Keratinocyte (primary cell): ENCODE measurements around the gene GGNBP2. TPM values are rescaled to one million over a fixed set of nuclear protein-coding genes. Genes with fewer than 3 reads are reported as not detected.

Experiments
- DNase-seq: peaks from one replicate; pipeline ENCODE4 v3.0.0-alpha.2; 2011; ENCODE audit warnings: low read depth, missing footprints, low spot score
- FAIRE-seq: peaks from 2 replicates; lab custom pipeline; 2011; peaks lifted over from hg19 to GRCh38; lab: Jason Lieb, UNC
- H2AFZ ChIP-seq: 2 replicates; pipeline ENCODE4 v1.6.0; 2012; ENCODE audit warnings: low read length, control low read depth, inconsistent platforms; ENCODE audit not compliant: control insufficient read depth
- H3K27ac ChIP-seq: 2 replicates; pipeline ENCODE4 v1.5.1; 2011; ENCODE audit warnings: low read length; ENCODE audit not compliant: control insufficient read depth, insufficient read depth
- H3K27me3 ChIP-seq: 3 replicates; pipeline ENCODE4 v1.6.0; 2011; ENCODE audit warnings: low read length; ENCODE audit not compliant: control insufficient read depth, insufficient read depth; ENCODE audit errors: extremely low read depth
- H3K36me3 ChIP-seq, 2 experiments: 2 replicates in 1 of 2; 3 replicates in 1 of 2; pipeline ENCODE4 v1.5.1; 2011; ENCODE audit warnings: low read length in 2 of 2, mild to moderate bottlenecking in 1 of 2; ENCODE audit not compliant: control insufficient read depth in 2 of 2, insufficient read depth in 2 of 2; ENCODE audit errors: extremely low read depth in 1 of 2
- H3K4me1 ChIP-seq: 3 replicates; pipeline ENCODE4 v1.5.1; 2011; ENCODE audit warnings: low read length; ENCODE audit not compliant: control insufficient read depth, insufficient read depth; ENCODE audit errors: extremely low read depth
- H3K4me2 ChIP-seq: 3 replicates; pipeline ENCODE4 v1.6.0; 2011; ENCODE audit warnings: low read depth, low read length; ENCODE audit not compliant: control insufficient read depth, insufficient read depth; ENCODE audit errors: extremely low read depth
- H3K4me3 ChIP-seq, 3 experiments: fragments of 200-600 bp in 1 of 3; sonication (generic) in 1 of 3; 2 replicates in 2 of 3; 3 replicates in 1 of 3; pipeline ENCODE4 v1.5.1; 2011 to 2016; ENCODE audit warnings: low read length in 3 of 3, mild to moderate bottlenecking in 3 of 3, control low read depth in 2 of 3, inconsistent platforms in 1 of 3, low read depth in 1 of 3, mixed read lengths in 1 of 3, mixed run types in 1 of 3, moderate library complexity in 1 of 3; ENCODE audit not compliant: control insufficient read depth in 2 of 3, insufficient read depth in 2 of 3; ENCODE audit errors: extremely low read depth in 1 of 3
- H3K79me2 ChIP-seq: 2 replicates; pipeline ENCODE4 v1.6.0; 2012; ENCODE audit warnings: low read length; ENCODE audit not compliant: control insufficient read depth, insufficient read depth
- H3K9ac ChIP-seq: 3 replicates; pipeline ENCODE4 v1.6.0; 2011; ENCODE audit warnings: low read length; ENCODE audit not compliant: control insufficient read depth, insufficient read depth; ENCODE audit errors: extremely low read depth
- H3K9me1 ChIP-seq: 3 replicates; pipeline ENCODE4 v1.6.0; 2011; ENCODE audit warnings: low read length; ENCODE audit not compliant: control insufficient read depth, insufficient read depth; ENCODE audit errors: extremely low read depth
- H3K9me3 ChIP-seq: 2 replicates; pipeline ENCODE4 v1.5.1; 2012; ENCODE audit warnings: low read depth, low read length; ENCODE audit not compliant: control insufficient read depth
- H4K20me1 ChIP-seq: 3 replicates; pipeline ENCODE4 v1.6.0; 2011; ENCODE audit warnings: low read length; ENCODE audit not compliant: control insufficient read depth, insufficient read depth; ENCODE audit errors: extremely low read depth
- CTCF ChIP-seq, 3 experiments: IDR thresholded peaks in 1 of 3; conservative IDR thresholded peaks in 1 of 3; optimal IDR thresholded peaks in 1 of 3; 2 replicates in 2 of 3; 3 replicates in 1 of 3; pipeline versions ENCODE3 to v1.5.1; 2011; ENCODE audit warnings: low read length in 3 of 3, mild to moderate bottlenecking in 3 of 3, moderate library complexity in 2 of 3, control low read depth in 1 of 3, inconsistent platforms in 1 of 3; ENCODE audit not compliant: insufficient read depth in 2 of 3; ENCODE audit errors: extremely low read depth in 1 of 3
- EZH2 ChIP-seq: IDR thresholded peaks from one replicate; pipeline ENCODE4 v1.6.1; 2012; ENCODE audit warnings: inconsistent platforms, mild to moderate bottlenecking, low read length, moderate library complexity
- dilution Hi-C: fragments of 300-500 bp; cut with MboI; formaldehyde crosslinking; loops from one replicate; pipeline ENCODE4 v1.7.0; 2020; ENCODE audit warnings: low sequenced_read_pairs; ENCODE audit not compliant: extremely low pct_ligation_motif_present
- polyA plus RNA-seq, 5 experiments: library from polyadenylated mRNA; depleted of rRNA in 3 of 5; stranded (reverse) in 3 of 5; stranded (forward) in 1 of 5; unstranded in 1 of 5; fragments of >200 nt; gene quantifications; 1 replicate in 1 of 5; 2 replicates in 3 of 5; 3 replicates in 1 of 5; pipeline versions ENCODE4 v1.2.1 to v1.2.3, GENCODE V29; 2011 to 2012; ENCODE audit warnings: missing spikeins in 2 of 5, low read depth in 1 of 5, low replicate concordance in 1 of 5

The GGNBP2 gene
- polyA plus RNA-seq, 1 donor (not counting 4 experiments of a cell fraction or from before 2014, with no cell fraction given): 95.5 TPM

- TF ChIP-seq CTCF (optimal IDR thresholded peaks at IDR 0.05 in 1 of 3, IDR thresholded peaks at IDR 0.05 in 1 of 3, conservative IDR thresholded peaks at IDR 0.05 in 1 of 3; ENCODE audit: extremely low read depth in 1 of 3, insufficient read depth in 2 of 3, low read length in 3 of 3) (no peak), EZH2 (no peak)
- H3K9ac ChIP-seq: no peak overlapping the region
- H4K20me1 ChIP-seq: no peaks in the 10 kb centered on the region
- dilution Hi-C loops: no loop called here
- peaks cover 21 to 36% of the 10 kb centered on the region in 2 experiments for H3K36me3 ChIP-seq
- no peak overlapping the region for H3K27ac ChIP-seq
- no peaks in the 10 kb centered on the region for H3K9me3 ChIP-seq
- FAIRE-seq (no peak), DNase-seq (no peak)
- H3K4me1 ChIP-seq: no peaks in the 10 kb centered on the region
- H3K9me1 ChIP-seq: no peaks in the 10 kb centered on the region
- H3K27me3 ChIP-seq: no peaks in the 10 kb centered on the region
- no peak overlapping the region for H3K4me2 ChIP-seq
- no peak overlapping the region for H2AFZ ChIP-seq
- H3K4me3 ChIP-seq: no peak overlapping the region
- H3K79me2 ChIP-seq: peaks cover 5% of the 10 kb centered on the region
Measured at GRCh38 chr17:36586138-36586537, 41.4 kb downstream of the GGNBP2 start.

- Histone ChIP-seq H3K27me3 (no peaks in the 10 kb centered on the region), H3K4me3 (no peak overlapping the region), H4K20me1 (no peaks in the 10 kb centered on the region), H3K4me2 (no peak overlapping the region), H3K27ac (no peak overlapping the region), H3K9me3 (no peaks in the 10 kb centered on the region), H3K9ac (no peak overlapping the region), H3K36me3 (peaks cover 13 to 31% of the 10 kb centered on the region in 2 experiments), H3K79me2 (no peaks in the 10 kb centered on the region), H3K9me1 (no peaks in the 10 kb centered on the region), H2AFZ (no peak overlapping the region), H3K4me1 (peaks cover 10% of the 10 kb centered on the region)
- FAIRE-seq (no peak), DNase-seq (no peak)
- dilution Hi-C loops: no loop called here
- no peak for TF ChIP-seq CTCF (optimal IDR thresholded peaks at IDR 0.05 in 1 of 3, IDR thresholded peaks at IDR 0.05 in 1 of 3, conservative IDR thresholded peaks at IDR 0.05 in 1 of 3; ENCODE audit: extremely low read depth in 1 of 3, insufficient read depth in 2 of 3, low read length in 3 of 3)
- no peak for TF ChIP-seq EZH2
Measured at GRCh38 chr17:36590082-36590481, 45.4 kb downstream of the GGNBP2 start.
